Prostate gland (tissue), 2 donors: ENCODE results near the gene KCNJ18.
"Not testable (repeated sequence)": the region's sequence is repeated elsewhere in the genome, so short reads cannot be mapped to it uniquely, and the experiment has no call there.

Source experiments
- CTCF ChIP-seq, 4 experiments: fragments of 200-600 bp in 2 of 4; fragments of 450-650 bp in 2 of 4; sonication (generic) in 2 of 4; IDR thresholded peaks; 1 replicate in 3 of 4; 2 replicates in 1 of 4; pipeline ENCODE4 v1.5.1; 2016 to 2019; ENCODE audit warnings: antibody characterized with exemption in 4 of 4, mild to moderate bottlenecking in 2 of 4, moderate library complexity in 2 of 4
- POLR2A ChIP-seq: fragments of 450-650 bp; IDR thresholded peaks from one replicate; pipeline ENCODE4 v1.6.1; 2016; ENCODE audit warnings: antibody characterized with exemption, mild to moderate bottlenecking
- POLR2AphosphoS5 ChIP-seq: sonication (generic); formaldehyde crosslinking; IDR thresholded peaks from one replicate; pipeline ENCODE4 v1.6.1; 2017; ENCODE audit warnings: antibody characterized with exemption

- TF ChIP-seq CTCF (IDR thresholded peaks at IDR 0.05); POLR2A; POLR2AphosphoS5: not testable (repeated sequence)
These were observed 11.9 kb downstream of the KCNJ18 start for GRCh38 chr17:21703891-21704872.
